HG03521 (cell line): ENCODE results near the gene ZNF536.
"Not testable (repeated sequence)": the region's sequence is repeated elsewhere in the genome, so short reads cannot be mapped to it uniquely, and the experiment has no call there.

ENCODE experiments used
- ATAC-seq: cut with Tn5 transposase; IDR thresholded peaks from one replicate; pipeline ENCODE4 v1.9.1; 2021; ENCODE audit warnings: mild to moderate bottlenecking, moderate library complexity; ENCODE audit not compliant: unreplicated experiment

The ZNF536 gene

GRCh38 chr19:30443531-30444252 is 71.5 kb downstream of the ZNF536 start:
- ATAC-seq: no peak

- no peak for ATAC-seq
Observed at GRCh38 chr19:30444253-30444671, 72.1 kb downstream of the ZNF536 start.

- no peak for ATAC-seq
Observed at GRCh38 chr19:30444686-30445232, 72.6 kb downstream of the ZNF536 start.

DNA sequence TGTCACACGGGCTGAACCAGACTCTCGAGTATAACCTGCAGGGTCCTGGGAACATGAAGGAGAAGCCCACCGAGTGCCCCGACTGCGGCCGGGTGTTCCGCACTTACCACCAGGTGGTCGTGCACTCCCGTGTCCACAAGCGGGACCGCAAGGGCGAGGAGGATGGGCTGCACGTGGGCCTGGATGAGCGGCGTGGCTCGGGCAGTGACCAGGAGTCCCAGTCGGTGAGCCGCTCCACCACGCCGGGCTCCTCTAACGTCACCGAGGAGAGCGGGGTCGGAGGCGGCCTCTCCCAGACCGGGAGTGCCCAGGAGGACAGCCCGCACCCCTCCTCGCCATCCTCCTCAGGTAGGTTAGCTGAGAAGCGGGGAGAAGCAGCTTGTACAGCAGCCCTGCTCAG is 73.2 kb downstream of the ZNF536 start:
- ATAC-seq: no peak

DNA sequence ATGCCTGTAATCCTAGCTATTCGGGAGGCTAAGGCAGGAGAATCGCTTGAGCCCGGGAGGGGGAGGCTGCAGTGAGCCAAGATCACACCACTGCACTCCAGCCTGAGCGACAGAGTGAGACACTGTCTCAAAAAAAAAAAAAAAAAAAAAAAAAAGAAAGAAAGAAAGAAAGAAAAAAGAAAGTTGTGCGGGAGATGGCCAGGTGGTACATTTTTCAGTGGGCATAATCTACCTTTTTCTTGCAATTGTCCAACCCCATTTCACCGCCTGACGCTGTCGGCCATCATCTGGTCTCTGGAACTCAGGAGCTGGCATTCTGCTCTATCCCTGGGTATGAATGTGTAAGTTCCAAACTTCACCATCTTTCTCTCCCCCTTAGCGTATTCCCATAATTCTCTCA is 73.9 kb downstream of the ZNF536 start:
- ATAC-seq: not testable (repeated sequence)

DNA sequence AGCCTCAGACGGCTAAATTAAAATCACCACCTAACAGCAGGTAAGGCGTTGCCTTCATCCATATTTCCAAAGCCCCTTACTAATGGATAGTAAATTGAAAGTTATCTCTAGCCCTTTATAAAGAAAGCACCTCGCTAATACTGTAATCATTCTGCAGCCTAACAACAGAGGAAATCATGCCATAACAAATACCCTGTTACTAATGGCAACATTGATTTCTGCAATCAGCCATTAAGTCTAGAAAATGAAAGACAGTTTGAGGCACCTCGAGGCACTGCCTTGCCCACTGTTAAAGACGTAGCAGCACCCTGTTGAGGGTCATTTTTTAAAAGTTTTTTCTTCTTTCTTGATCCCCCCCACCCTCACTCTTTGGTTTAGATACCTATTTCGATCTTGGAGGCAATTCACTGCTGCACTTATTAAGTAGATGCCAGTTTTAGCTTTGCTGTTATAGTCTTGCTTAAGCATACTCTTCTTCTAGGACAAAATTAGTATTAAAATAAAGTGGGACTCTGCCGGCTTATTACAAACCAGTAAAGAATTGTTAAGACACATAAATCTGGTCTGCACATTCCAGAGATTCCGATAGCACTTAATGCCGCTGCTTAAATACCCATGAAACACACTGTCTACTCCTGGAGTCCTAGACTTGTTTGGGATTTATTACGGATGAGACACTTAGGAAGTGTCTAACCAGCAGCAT is 74.8 kb downstream of the ZNF536 start:
- ATAC-seq: no peak

DNA sequence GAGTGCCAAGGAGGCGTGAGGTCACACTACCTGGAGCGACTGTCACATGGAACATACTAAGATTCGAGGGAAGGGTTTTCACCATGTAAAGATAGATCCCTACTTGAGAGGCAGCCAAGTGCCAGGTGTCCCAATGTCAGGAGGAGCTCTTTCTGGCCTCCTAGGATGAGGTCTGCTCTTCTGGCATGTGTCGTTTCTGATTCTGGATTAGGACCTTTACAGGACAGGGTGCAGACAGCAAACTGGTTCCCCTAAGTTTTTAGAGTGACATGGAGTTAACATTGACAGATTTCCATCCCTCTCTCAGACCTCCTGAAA is 75.3 kb downstream of the ZNF536 start:
- no peak for ATAC-seq

GRCh38 chr19:30448386-30449077 is 76.3 kb downstream of the ZNF536 start:
- ATAC-seq: no peak

DNA sequence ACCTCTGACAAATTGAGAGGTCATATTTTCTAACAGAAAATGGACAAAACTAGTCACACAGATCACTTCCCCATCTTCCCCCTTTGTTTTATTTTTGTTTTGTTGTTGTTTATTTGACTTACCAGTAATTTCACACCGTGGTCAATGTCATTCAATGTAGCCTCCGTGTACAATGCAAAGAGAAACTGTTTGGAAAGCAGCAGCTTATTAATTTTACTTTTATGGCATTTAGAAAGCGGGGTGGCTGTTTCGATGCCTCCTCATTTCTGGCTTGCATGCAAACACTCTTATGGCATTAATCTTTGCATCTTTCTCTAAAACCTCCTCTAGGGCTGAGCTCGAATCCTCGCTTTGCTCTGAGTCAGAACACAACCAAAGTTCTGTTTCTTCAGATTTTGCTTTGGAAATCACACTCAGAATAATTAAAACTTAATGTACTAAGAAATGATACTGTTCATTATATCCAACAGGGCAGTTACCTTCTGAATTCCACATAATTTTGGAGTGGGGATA is 77.0 kb downstream of the ZNF536 start:
- ATAC-seq: no peak

DNA sequence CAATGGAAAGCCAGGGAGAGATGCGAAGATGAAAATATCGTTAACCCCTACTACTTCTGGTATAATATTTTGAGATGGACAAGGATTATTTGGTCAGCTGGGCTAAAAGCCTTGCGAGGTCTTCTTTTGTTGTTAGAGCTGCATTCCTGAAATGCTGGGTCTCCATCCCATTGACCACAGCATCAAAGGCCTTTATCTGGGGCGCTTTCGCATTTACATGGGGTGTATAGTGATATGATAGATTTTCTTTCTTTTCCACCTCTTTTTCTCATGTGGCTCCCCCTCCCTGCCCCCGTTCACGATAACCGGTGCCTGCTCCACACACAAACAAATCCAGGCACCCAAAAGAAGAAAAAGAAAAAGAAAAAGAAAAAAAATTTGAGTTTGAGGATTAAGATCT is 77.5 kb downstream of the ZNF536 start:
- ATAC-seq: no peak

GRCh38 chr19:30450100-30450499 is 77.9 kb downstream of the ZNF536 start:
- no peak for ATAC-seq

GRCh38 chr19:30450835-30451321 is 78.7 kb downstream of the ZNF536 start:
- no peak for ATAC-seq

- no peak for ATAC-seq
Observed at GRCh38 chr19:30452931-30453330, 80.7 kb downstream of the ZNF536 start.

- no peak for ATAC-seq
Observed at GRCh38 chr19:30453743-30454142, 81.6 kb downstream of the ZNF536 start.

DNA sequence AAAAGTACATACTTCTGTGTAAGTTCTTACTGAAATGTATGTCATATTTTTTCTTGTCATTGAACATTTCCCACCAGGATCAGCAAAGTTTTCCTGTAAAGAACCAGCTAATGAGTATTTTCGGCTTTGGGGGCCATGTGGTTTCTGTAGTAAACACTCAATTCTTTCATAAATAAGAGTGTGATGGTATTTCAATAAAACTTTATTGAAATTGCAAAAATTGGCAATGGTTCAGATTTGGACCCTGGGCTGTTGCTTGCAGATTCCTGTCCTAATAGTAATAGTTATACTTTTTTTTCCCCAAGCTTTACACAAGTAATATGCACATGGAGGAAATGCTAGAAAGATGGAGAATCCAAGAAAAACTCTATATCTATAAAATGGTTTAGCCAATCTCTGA is 83.7 kb downstream of the ZNF536 start:
- no peak for ATAC-seq

DNA sequence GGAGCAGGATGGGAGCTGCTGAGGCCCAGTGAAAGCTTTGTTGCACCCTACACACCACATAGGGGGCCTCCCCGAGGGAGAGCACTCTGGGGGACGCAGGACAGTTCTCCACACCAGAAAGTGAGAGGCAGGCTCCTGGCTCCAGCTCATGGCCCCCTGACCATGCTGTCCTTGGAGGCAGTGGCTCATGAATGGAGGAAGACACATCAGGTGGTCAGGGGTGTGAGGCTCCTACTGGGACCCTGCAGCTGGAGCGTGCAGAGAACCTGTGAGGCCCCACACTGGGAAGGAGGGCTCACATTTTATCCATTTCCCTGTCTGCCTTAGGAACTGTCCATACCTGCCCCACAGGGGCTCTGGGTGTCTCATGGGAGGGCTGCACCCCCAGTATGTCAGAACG is 85.3 kb downstream of the ZNF536 start:
- no peak for ATAC-seq

- no peak for ATAC-seq
Observed at GRCh38 chr19:30459859-30460258, 87.7 kb downstream of the ZNF536 start.

GRCh38 chr19:30464162-30464561 is 92.0 kb downstream of the ZNF536 start:
- no peak for ATAC-seq

GRCh38 chr19:30466598-30466997 is 94.4 kb downstream of the ZNF536 start:
- not testable (repeated sequence) for ATAC-seq

GRCh38 chr19:30467239-30467638 is 95.1 kb downstream of the ZNF536 start:
- ATAC-seq: no peak

DNA sequence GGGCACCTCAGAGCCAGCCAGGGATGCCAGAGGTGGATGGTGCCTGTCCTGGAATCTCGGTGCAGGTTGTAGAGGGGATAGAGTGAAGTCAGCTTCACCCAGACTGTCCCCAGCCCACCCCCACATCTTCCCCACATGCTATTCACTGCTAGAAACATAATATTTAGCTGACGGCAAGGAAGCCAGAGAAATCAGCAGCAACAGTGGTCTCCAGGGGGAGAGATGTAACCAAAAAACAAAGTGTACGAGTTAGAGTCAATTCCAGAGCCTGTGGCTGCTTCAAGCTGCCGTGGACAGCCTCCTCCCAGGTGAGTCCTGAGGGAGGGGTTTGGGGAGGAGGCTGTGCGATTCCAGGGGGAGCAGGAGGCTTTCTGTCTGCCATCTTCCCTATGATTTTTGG is 97.6 kb downstream of the ZNF536 start:
- no peak for ATAC-seq
